GM04503 (cell line): ENCODE results near the gene FAM234A.
"Not testable (repeated sequence)": the region's sequence is repeated elsewhere in the genome, so short reads cannot be mapped to it uniquely, and the experiment has no call there.

ENCODE experiments used
- DNase-seq: peaks from one replicate; pipeline ENCODE4 v3.0.0-alpha.2; 2012; ENCODE audit warnings: low read depth

FAM234A gene

DNA sequence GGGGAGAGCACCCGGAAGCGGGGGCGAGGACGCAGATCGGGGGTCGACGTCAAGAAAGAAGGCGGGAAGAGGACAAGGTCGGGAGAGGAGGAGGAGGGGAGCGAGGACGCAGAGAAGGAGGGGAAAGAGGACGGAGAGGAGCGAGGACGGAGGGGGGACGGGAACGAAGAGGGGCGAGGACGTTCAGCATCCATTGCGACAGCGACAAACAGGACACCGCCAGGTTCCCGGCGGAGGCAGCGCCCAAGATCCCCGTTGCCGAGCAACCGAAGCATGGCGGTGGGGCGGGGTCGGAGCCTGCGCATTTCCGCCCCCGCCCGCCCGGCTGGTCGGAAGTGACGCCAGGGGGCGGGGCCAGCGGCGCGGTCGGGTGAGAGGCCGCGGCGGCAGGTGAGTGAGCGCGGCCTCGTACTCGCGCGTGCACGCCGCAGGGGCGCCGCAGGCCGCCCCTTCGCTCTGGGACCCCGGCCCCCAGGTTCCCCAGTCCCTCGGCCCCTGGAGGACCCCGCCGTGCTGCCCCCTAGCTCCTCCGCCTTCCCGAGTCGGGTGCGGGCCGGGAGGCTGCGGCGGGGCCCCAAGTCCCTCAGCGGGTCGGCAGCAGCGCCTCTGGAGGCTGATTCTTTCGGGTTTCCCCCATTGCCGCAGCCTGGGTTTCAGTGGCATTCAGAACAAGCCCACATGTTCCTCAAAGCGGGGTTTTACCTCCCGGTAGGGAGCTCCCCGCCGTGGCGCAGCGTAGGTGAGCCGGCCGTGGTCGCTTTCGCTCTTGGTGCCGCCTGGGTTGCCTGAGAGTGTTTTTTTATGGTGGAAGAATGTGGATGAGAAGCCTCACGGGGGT is at the start of gene FAM234A:
Gene FAM234A (plus strand): TSS at position 354 of the 838 bp plus-strand sequence. CDS start 19,593 bp downstream, outside the sequence.
- peak; percentile 40 for DNase-seq

- no peak for DNase-seq
Observed at GRCh38 chr16:185213-185612, 49.4 kb upstream of the FAM234A start.

GRCh38 chr16:185691-186090 is 48.9 kb upstream of the FAM234A start:
- no peak for DNase-seq

DNA sequence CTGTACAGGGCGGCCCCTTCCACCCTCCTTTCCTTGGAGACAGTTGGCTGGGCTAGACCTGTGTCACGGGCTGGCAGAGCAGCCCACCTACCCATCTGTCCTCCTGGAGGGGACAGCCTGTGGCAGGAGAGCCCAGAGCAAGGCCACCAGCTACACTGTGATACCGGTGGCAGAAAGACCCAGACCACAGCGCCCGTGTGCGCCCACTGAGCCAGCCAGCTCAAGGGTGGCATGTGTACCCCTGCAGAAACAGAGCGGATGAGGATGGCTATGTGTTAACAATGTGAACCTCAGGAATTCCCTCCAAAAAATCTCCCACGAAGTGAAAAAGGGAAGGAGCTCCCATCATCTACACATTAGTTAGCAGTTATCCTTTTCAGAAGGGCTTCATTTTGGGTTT is 47.3 kb upstream of the FAM234A start:
- DNase-seq: no peak

DNA sequence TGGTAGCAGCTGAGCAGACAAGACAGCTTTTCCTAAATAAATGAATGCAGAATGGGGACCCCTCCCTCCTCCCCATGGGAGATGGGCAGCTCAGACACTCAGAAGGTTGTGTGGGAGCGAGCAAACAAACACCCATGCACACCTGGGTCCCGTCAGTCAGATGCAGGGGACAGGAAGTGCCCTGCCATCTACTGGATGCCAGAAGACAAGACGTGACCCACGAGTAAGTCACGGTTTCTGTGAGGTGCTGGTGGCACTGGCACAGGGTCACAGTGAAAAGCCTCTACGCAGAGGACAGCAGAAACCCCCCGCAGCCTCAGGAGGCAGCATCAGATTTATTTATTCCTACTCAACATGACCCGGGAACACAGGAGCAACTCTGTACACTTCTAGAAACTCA is 45.9 kb upstream of the FAM234A start:
- no peak for DNase-seq

DNA sequence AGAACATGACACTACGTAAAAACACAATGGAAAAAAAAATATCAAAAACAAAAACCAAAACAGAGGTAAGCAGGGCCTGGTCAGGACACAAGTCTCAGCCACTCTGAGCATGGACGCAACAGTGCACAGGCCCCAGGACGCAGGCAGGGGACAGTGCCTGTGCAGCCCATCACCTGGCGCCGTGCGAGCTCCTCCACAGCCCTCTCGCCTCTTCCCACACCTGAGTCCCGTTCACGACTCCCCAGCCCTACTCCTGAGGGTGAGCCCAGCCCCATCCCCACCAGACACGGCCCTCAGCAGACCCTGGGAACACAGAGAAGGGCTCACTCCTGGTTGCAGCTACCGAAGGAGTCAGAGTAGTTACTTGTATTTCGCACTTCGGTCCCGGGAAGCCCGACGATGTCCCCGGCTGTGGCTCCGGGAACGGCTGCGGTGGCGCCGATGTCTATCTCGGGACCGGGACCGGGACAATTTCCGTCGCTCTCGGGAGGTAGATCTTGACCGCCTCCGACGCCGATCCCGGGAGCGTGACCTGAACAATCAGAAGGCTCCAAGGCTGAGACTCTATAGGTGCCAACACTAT is 44.9 kb upstream of the FAM234A start:
- no peak for DNase-seq

- DNase-seq: no peak
Observed at GRCh38 chr16:191831-192230, 42.8 kb upstream of the FAM234A start.

- DNase-seq: no peak
Observed at GRCh38 chr16:192686-193085, 41.9 kb upstream of the FAM234A start.

DNA sequence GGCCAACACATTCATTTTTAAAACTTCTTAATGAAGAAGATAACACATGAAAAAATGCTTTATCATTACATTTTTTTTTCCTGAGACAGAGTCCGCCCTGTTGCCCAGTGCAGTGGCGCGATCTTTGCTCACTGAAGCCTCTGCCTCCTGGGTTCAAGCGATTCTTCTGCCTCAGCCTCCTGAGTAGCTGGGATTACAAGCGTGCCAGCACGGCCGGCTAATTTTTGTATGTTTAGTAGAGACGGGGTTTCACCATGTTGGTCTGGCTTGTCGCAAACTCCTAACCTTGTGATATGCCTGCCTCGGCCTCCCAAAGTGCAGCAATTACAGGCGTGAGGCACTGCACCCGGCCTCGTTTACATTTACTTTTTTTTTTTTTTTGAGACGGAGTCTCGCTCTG is 41.2 kb upstream of the FAM234A start:
- DNase-seq: no peak

DNA sequence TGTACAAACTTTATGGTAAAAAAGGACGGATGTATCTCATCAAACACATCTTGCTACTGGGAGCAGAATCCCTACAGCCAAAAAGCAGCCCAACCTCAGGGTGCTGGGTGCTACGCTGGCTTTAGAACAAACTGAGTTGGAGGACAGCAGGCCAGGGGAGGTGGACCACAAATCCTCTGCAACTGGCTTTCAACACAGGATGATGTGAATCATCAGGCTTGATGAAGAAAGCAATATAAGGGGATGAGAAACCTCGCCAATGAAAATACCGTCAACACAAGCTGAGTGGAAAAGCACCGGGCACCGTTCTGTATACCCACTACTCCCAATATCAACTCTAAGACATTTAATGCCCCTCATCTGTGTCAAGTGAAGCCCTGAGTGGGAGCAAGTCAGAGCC is 40.1 kb upstream of the FAM234A start:
- no peak for DNase-seq

GRCh38 chr16:200388-200787 is 34.2 kb upstream of the FAM234A start:
- peak; percentile 55 for DNase-seq

DNA sequence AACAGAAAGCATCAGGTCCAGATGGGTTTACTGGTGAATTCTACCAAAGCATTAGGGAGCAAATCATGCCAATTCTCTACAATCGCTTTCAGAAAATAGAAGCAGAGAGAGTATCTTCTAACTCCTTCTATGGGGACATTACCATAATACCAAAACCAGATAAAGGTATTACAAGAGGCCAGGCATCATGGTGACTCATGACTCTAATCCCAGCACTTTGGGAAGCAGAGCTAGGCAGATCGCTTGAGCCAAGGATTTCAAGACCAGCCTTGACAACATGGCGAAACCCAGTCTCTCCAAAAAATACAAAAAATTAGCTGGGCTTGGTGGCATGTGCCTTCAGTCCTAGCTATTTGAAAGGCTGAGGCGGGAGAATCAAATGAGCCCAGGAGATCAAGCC is 31.4 kb upstream of the FAM234A start:
- no peak for DNase-seq

- not testable (repeated sequence) for DNase-seq
Observed at GRCh38 chr16:204046-204445, 30.6 kb upstream of the FAM234A start.

- DNase-seq: not testable (repeated sequence)
Observed at GRCh38 chr16:209359-209758, 25.3 kb upstream of the FAM234A start.

DNA sequence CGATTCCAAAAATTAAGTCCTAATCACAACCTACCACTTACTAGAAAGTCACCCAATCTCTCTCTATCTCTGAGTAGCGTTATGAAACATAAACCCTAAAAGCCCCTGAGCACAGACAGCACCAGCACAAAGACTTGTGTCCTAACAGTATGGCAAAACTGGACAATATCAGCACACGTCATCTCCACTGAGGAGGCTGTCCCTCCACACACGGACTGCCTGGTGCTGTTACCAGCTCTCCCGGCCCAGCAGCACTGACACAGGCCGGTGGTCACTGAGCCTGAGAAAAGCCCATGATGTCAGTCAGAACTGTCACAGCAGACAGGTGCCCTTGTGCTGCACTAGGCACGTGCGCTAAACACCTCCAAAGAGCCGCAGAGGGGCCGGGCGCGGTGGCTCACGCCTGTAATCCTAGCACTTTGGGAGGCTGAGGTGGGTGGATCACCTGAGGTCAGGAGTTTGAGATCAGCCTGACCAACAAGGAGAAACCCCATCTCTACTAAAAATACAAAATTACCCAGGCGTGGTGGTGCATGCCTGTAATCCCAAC is 22.9 kb upstream of the FAM234A start:
- not testable (repeated sequence) for DNase-seq

DNA sequence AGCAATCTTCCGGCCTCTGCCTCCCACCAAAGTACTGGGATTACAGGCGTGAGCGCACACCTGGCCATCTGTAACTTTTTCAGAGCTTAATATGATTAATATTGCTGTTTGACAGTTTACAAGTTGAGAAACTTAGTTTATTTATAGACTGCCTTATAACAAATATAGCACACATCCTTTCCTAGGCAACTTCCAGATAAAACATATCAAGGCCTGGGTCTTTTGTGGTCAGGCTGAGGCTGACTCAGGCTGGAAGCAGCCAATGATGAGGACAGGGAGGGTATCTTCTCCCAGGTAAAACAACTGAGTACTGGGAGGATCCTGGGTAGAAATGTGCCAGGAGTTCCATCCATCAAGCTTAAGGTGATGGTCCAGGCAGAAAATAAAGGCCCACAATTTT is 21.6 kb upstream of the FAM234A start:
- DNase-seq: no peak

DNA sequence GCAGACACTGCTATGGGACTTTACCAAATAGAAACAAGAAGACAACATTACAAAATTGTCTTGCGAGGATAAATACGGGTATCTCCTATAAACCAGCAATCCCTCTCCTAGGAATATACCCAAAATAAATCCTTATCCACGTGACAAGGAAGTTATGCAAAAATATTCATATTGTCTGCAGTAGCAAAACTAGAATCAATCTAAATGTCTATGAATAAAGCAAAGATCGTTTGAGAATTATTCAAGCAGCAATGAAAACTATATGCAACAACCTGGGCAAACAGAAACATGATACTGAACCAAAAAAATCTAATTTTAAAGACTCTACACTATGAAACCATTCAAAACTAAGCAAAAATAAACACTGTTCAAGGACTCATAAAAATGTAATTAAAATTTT is 14.6 kb upstream of the FAM234A start:
- DNase-seq: no peak

DNA sequence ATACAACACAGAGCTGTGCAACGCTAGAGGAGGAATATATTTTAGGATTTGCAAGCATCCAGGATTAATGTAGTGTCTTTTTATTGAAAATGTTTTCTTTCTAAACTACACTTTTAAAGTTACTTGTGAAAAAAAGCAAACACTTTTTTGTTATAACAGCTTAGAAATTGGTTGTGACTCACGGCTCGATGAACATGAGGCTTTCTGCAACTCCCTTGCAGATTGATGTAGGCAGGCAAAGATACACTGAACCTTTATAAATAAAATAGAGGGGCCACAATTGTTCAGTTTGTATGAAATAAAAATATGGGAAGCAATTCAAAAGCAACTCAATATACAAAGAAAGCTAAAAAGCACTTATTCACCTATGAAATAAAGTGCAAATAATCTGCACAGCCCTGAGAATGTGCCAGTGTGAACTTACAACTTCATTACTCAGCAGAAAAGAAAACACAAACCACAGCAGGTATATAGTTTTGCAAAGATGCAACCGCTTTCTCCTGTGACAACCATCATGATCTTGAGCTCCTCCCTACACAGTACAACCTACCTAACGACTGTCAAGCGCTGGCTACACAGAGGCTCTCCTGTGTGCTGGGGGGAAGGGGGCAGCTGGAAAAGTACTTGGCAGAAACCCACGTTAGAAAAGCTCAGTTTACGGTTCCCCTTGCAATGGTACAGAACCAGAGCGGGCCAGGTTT is 6.3 kb upstream of the FAM234A start:
- DNase-seq: no peak

GRCh38 chr16:228852-229730 is 5.5 kb upstream of the FAM234A start, which contains the start of gene LUC7L:
Gene LUC7L, minus strand, starts transcription at chr16:229449. Its CDS starts 110 bp downstream, at chr16:229339.
- DNase-seq: peak; percentile 45

DNA sequence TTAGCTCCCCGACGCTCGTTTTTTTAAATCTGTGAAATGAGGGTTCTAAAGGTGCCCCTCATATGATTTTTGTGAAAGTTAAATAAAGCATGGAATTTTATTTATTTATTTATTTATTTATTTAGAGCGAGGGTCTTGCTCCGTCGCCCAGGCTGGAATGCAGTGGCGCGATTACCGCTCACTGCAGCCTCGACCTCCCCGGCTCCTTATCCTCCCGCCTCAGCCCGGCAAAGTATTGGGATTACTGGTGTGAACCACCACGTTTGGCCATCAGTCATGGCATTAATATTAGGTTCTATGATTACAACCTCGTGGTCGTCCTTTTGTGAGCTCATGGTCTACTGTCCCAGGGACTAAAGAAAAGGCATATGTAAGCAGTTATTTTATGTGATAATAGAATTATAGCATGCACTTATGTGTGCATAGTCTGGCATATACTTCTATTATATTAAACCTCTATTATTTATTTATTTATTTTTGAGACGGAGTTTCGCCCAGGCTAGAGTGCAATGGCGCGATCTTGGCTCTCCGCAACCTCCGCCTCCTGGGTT is 4.8 kb upstream of the FAM234A start:
- DNase-seq: no peak

DNA sequence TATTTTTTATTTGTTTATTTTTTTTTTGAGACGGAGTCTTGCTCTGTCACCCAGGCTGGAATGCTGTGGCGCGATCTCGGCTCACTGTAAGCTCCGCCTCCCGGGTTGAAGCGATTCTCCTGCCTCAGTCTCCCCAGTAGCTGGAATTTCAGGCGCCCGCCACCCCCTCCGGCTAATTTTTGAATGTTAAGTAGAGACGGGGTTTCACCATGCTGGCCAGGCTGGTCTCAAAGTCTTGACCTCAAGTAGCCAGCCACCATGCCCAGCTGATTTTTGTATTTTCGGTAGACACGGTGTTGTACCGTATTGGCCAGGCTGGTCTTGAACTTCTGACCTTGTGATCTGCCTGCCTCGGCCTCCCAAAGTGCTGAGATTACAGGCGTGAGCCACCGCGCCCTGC is 4.3 kb upstream of the FAM234A start:
- not testable (repeated sequence) for DNase-seq
